ENCODE data around the gene ZNF500. TPM values are rescaled to one million over a fixed set of nuclear protein-coding genes. Genes with fewer than 3 reads are reported as not detected.

The ZNF500 gene
- total and polyA plus RNA-seq, 4 donors, result 3.0 to 7.4 (median 5.0) TPM

- peaks cover 0 to under 1% (median 0%) of the 10 kb centered on the region in 4 donors for H3K36me3 ChIP-seq (ENCODE audit: control insufficient read depth in 4 of 4, insufficient read depth in 3 of 4, low read depth in 1 of 4, low read length in 3 of 4)
- no peak overlapping the region for H3K9ac ChIP-seq (ENCODE audit: low read depth in 1 of 2, low read length in 2 of 2)
- H3K27me3 ChIP-seq (ENCODE audit: control insufficient read depth in 4 of 4, insufficient read depth in 4 of 4, low read length in 3 of 4), result no peaks in the 10 kb centered on the region
- no peak for DNase-seq (ENCODE audit: low spot score)
- no peak overlapping the region for H3K27ac ChIP-seq (ENCODE audit: low read depth in 1 of 2, low read length in 2 of 2)
- no peak for TF ChIP-seq RAD21 (IDR thresholded peaks at IDR 0.05)
- TF ChIP-seq EGR1 (IDR thresholded peaks at IDR 0.05; ENCODE audit: low read depth in 2 of 2), result no peak
- no peak for TF ChIP-seq HNF4G (IDR thresholded peaks at IDR 0.05)
- no peak for TF ChIP-seq ZBTB33 (IDR thresholded peaks at IDR 0.05)
- no peak for TF ChIP-seq NR2F2 (IDR thresholded peaks at IDR 0.05)
- TF ChIP-seq, protein P1, sequence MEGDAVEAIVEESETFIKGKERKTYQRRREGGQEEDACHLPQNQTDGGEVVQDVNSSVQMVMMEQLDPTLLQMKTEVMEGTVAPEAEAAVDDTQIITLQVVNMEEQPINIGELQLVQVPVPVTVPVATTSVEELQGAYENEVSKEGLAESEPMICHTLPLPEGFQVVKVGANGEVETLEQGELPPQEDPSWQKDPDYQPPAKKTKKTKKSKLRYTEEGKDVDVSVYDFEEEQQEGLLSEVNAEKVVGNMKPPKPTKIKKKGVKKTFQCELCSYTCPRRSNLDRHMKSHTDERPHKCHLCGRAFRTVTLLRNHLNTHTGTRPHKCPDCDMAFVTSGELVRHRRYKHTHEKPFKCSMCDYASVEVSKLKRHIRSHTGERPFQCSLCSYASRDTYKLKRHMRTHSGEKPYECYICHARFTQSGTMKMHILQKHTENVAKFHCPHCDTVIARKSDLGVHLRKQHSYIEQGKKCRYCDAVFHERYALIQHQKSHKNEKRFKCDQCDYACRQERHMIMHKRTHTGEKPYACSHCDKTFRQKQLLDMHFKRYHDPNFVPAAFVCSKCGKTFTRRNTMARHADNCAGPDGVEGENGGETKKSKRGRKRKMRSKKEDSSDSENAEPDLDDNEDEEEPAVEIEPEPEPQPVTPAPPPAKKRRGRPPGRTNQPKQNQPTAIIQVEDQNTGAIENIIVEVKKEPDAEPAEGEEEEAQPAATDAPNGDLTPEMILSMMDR (IDR thresholded peaks at IDR 0.05; ENCODE audit: low read depth, low read length, missing input control), result no peak
- no peak for TF ChIP-seq SP1 (IDR thresholded peaks at IDR 0.05)
- no peak for TF ChIP-seq YY1 (IDR thresholded peaks at IDR 0.05)
- TF ChIP-seq, protein P2, sequence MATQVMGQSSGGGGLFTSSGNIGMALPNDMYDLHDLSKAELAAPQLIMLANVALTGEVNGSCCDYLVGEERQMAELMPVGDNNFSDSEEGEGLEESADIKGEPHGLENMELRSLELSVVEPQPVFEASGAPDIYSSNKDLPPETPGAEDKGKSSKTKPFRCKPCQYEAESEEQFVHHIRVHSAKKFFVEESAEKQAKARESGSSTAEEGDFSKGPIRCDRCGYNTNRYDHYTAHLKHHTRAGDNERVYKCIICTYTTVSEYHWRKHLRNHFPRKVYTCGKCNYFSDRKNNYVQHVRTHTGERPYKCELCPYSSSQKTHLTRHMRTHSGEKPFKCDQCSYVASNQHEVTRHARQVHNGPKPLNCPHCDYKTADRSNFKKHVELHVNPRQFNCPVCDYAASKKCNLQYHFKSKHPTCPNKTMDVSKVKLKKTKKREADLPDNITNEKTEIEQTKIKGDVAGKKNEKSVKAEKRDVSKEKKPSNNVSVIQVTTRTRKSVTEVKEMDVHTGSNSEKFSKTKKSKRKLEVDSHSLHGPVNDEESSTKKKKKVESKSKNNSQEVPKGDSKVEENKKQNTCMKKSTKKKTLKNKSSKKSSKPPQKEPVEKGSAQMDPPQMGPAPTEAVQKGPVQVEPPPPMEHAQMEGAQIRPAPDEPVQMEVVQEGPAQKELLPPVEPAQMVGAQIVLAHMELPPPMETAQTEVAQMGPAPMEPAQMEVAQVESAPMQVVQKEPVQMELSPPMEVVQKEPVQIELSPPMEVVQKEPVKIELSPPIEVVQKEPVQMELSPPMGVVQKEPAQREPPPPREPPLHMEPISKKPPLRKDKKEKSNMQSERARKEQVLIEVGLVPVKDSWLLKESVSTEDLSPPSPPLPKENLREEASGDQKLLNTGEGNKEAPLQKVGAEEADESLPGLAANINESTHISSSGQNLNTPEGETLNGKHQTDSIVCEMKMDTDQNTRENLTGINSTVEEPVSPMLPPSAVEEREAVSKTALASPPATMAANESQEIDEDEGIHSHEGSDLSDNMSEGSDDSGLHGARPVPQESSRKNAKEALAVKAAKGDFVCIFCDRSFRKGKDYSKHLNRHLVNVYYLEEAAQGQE (IDR thresholded peaks at IDR 0.05), result no peak
- no peak for TF ChIP-seq FOXA1 (IDR thresholded peaks at IDR 0.05)
- TF ChIP-seq RXRA (IDR thresholded peaks at IDR 0.05), result no peak
- TF ChIP-seq GABPA (IDR thresholded peaks at IDR 0.05 in 1 of 2, conservative IDR thresholded peaks at IDR 0.05 in 1 of 2), result no peak
- TF ChIP-seq, protein P3, sequence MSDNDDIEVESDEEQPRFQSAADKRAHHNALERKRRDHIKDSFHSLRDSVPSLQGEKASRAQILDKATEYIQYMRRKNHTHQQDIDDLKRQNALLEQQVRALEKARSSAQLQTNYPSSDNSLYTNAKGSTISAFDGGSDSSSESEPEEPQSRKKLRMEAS (IDR thresholded peaks at IDR 0.05), result no peak
- no peak for TF ChIP-seq TAF1 (conservative IDR thresholded peaks at IDR 0.05)
- no peak for TF ChIP-seq ATF3 (IDR thresholded peaks at IDR 0.05)
- no peak for TF ChIP-seq JUND (IDR thresholded peaks at IDR 0.05)
- TF ChIP-seq FOXA2 (IDR thresholded peaks at IDR 0.05), result no peak
- TF ChIP-seq HNF4A (conservative IDR thresholded peaks at IDR 0.05), result no peak
- no peak overlapping the region for H3K4me3 ChIP-seq (ENCODE audit: low read depth in 1 of 3, low read length in 3 of 3)
- 75% methylated on average over 13 of the region's 13 CpGs for WGBS
- peaks cover 0 to 6% (median 3%) of the 10 kb centered on the region in 4 donors for H3K4me1 ChIP-seq (ENCODE audit: control insufficient read depth in 4 of 4, insufficient read depth in 4 of 4, low read length in 3 of 4)
- no peaks in the 10 kb centered on the region for H3K9me3 ChIP-seq (ENCODE audit: control insufficient read depth in 4 of 4, low read length in 3 of 4)
These were observed 22.2 kb downstream of the ZNF500 start for GRCh38 chr16:4744555-4745273.
